Coronary artery (tissue), 2 donors: ENCODE measurements around the gene GATA6.

Source experiments
- DNase-seq: peaks from one replicate; pipeline ENCODE4 v3.0.0-alpha.2; 2017; ENCODE audit warnings: low spot score
- H3K27ac ChIP-seq, 2 donors: fragments of 200-600 bp; sonication (generic); one replicate each; pipeline ENCODE4 v1.5.1; 2016 to 2019
- H3K4me3 ChIP-seq: fragments of 200-600 bp; sonication (generic); 2 replicates; pipeline ENCODE4 v1.5.1; 2016; ENCODE audit warnings: mild to moderate bottlenecking, moderate library complexity
- TF ChIP-seq, protein P1 (sequence below): fragments of 200-600 bp; sonication (generic); IDR thresholded peaks from one replicate; pipeline ENCODE4 v1.5.1; 2019; ENCODE audit warnings: antibody characterized with exemption

GATA6 gene

DNA sequence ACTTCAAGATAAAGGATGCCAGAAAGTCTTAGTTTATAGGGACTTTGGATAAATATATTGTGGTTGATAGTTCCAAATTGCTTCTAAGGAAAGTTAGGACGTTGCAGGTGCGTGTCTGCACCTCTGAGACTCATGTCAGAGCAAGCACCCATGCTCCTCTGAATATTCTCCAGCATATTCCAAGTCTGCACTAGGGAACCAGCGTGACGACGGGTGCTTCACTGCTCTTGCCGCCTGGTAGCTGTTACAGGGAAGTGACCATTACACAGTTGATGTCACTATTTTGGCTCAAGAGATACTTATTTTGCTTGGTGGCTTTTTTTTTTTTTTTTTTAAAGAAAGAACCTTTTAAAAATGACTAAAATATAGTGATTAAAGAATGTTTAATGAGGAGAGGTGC, 35.6 kb downstream of the GATA6 start:
- Histone ChIP-seq H3K27ac (peak overlapping the region; percentile 59 to 71), H3K4me3 (no peak overlapping the region)
- DNase-seq = no peak
- TF ChIP-seq, protein P1, sequence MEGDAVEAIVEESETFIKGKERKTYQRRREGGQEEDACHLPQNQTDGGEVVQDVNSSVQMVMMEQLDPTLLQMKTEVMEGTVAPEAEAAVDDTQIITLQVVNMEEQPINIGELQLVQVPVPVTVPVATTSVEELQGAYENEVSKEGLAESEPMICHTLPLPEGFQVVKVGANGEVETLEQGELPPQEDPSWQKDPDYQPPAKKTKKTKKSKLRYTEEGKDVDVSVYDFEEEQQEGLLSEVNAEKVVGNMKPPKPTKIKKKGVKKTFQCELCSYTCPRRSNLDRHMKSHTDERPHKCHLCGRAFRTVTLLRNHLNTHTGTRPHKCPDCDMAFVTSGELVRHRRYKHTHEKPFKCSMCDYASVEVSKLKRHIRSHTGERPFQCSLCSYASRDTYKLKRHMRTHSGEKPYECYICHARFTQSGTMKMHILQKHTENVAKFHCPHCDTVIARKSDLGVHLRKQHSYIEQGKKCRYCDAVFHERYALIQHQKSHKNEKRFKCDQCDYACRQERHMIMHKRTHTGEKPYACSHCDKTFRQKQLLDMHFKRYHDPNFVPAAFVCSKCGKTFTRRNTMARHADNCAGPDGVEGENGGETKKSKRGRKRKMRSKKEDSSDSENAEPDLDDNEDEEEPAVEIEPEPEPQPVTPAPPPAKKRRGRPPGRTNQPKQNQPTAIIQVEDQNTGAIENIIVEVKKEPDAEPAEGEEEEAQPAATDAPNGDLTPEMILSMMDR = no peak

DNA sequence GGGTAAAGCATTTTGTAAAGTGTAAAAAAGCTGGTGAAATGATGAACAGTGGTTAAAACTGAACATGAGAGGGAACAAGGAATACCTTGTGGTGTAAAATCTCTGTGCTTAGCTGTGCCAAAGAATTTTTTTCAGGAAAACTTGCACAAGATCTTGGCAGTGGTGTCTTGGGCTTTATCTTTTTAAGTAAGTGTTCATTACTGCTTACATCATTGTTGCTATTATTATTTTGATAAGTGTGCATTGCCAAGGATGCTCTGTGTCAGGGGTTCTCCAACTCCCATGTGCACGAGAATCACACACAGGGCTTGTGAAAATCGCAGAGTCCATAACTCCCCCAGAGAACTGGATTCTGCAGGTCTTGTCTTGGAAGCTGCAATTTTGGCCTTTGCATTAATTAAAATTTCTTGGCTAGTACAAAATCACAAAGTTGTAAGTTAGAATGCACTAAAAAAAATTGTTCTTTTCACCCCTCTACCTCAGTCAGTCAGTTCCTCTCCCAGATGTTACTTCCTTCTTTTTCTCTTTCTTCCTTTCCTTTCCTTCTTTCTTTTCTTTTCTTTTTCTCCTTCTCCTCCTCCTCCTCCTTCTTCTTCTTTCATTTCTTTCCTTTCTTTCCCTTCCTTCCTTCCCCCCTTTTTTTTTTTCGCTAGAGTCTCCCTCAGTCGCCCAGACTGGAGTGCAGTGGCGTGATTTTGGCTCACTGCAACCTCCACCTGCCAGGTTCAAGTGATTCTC, 37.8 kb downstream of the GATA6 start:
- DNase-seq = no peak
- no peak overlapping the region for H3K4me3 ChIP-seq
- TF ChIP-seq, protein P1 = no peak
- peak overlapping the region in 1 of 2 donors; percentile 14 for H3K27ac ChIP-seq

DNA sequence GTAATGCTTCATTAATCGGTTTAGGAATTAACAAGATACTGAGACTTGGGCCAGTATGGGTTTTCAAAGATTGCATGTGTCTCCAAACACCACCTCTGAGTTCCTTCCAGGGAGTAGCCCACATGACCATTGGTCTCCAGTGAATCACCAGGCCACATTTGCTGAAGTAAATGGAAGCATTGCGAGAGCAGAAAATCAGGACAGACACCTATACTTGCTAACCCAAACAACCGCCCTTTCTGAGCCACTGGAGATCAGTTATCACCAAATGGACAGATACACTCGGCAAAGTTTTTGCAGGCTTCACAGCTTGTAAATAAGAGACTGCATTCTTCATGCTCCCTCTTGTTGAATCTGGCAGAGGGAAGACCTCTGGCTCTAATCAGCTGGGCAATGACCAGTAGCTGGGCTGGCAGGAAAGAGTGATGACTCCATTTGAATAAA, 40.9 kb downstream of the GATA6 start:
- TF ChIP-seq, protein P1 = no peak

DNA sequence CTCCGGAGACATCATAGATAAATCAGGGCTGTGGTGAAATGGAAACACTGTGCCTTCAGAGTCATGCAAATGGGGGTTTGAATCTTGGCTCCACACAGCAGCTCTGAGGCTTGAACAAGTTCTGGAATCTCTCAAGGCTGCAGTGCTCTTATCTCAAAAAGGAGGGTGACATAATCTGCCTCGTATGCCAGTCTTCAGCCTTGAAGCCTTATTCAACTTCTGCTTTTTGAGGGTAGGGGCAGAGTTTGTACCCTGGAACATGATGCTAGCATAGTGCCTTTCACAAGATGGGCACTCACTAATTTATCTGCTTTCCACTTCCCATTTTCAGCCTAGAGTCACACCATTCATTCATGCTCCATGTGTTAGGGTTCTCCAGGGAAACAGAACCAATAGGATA, 42.3 kb downstream of the GATA6 start:
- TF ChIP-seq, protein P1 = no peak
- peak overlapping the region; percentile 42 to 47 for H3K27ac ChIP-seq
- no peak for DNase-seq
- no peak overlapping the region for H3K4me3 ChIP-seq

More for the DNA sequence above, 40.9 kb downstream of the GATA6 start:
- DNase-seq = no peak
- Histone ChIP-seq H3K27ac (peak overlapping the region; percentile 24 to 42), H3K4me3 (no peak overlapping the region)

GRCh38 chr18:22213333-22213973, 44.1 kb downstream of the GATA6 start:
- TF ChIP-seq, protein P1 = no peak
- Histone ChIP-seq H3K27ac (peak overlapping the region in 1 of 2 donors; percentile 20), H3K4me3 (no peak overlapping the region)
- no peak for DNase-seq

DNA sequence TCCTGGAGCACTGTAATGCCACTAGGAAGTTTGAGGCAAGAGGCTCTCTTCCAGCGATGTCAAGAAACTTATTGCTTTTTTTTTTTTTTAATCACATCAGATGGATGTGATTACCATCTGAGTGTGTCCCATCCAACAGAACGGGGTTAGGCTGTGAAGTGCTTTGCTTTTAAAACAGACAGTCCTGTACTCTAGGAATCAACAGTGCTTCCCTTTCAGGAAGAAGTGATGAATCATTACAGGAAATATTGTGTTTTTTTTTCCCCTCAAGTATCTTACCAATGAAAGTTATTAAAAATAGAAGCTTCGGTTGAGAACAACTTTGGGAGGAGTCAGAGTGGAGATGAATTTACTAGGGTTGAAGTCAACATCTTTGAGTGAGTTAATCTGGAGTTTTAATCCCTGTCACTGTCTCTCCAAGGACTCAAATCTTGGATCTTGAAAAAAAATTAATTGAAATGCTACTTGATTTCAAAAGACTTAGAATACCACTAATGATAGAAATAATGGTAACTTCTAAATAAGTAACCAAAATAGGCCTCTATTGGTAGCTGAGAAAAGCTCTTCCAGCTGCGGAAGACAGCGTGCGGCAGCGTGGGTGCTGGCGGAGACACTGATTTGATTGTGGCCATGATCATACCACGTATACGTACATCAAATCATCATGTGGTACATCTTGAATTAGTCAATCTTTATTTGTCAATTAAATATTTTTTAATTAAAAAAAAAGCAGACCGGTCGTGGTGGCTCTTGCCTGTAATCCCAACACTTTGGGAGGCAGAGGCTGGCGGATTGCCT, 45.5 kb downstream of the GATA6 start:
- DNase-seq = no peak
- no peak overlapping the region for H3K27ac ChIP-seq
- TF ChIP-seq, protein P1 = no peak
- no peak overlapping the region for H3K4me3 ChIP-seq
